Endothelial cell of umbilical vein (primary cell): Measurements from ENCODE around the gene CCNC.

Experiments used
- CTCF ChIP-seq, 2 donors: IDR thresholded peaks; 1 replicate in 1 of 2; 2 replicates in 1 of 2; pipeline ENCODE4 v1.5.1; 2011; ENCODE audit warnings: low read length in 2 of 2, mild to moderate bottlenecking in 2 of 2, moderate library complexity in 2 of 2, control low read depth in 1 of 2, inconsistent platforms in 1 of 2, low read depth in 1 of 2; ENCODE audit not compliant: insufficient read depth in 1 of 2; ENCODE audit errors: extremely low read depth in 1 of 2
- EZH2 ChIP-seq: IDR thresholded peaks from 2 replicates; pipeline ENCODE4 v1.6.1; 2012; ENCODE audit warnings: borderline replicate concordance, low read depth, mild to moderate bottlenecking, moderate library complexity, low read length, inconsistent platforms; ENCODE audit not compliant: severe bottlenecking
- MAX ChIP-seq: IDR thresholded peaks from 2 replicates; pipeline ENCODE4 v1.6.1; 2011; ENCODE audit not compliant: insufficient read depth, insufficient read length

GRCh38 chr6:99520855-99521632 is 47.4 kb downstream of the CCNC start:
- peak; percentile 71 to 83 for TF ChIP-seq CTCF (IDR thresholded peaks at IDR 0.05; ENCODE audit: extremely low read depth in 1 of 2, insufficient read depth in 1 of 2, low read depth in 1 of 2, low read length in 2 of 2)
- no peak for TF ChIP-seq EZH2
- TF ChIP-seq MAX, result no peak
